GM21367 (cell line): Measurements from ENCODE around the gene PNMT.

Experiments used
- ATAC-seq: cut with Tn5 transposase; IDR thresholded peaks from one replicate; pipeline ENCODE4 v1.9.1; 2021; ENCODE audit not compliant: unreplicated experiment

PNMT gene

DNA sequence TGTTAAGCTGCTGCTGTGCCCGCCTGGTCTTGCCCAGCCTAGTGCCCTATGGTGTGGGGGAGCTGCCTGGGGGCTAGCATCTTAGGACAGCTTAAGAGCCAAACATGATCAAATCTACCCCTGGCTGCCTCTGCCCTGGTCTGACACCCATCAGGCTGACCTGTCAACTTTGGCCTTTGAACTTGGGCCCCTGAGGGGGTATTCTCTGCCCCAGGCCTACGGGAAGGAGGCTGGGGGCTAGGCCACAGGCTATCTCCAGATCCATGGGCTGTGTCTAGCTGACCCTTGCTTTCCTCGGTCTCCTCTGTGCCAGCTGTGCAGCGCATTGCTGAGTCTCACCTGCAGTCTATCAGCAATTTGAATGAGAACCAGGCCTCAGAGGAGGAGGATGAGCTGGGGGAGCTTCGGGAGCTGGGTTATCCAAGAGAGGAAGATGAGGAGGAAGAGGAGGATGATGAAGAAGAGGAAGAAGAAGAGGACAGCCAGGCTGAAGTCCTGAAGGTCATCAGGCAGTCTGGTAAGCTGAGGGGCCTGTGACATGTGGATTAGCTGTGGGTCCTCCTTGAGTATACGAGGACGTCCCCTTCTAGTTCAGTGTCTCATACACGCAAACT is 34.6 kb upstream of the PNMT start:
- ATAC-seq = no peak

DNA sequence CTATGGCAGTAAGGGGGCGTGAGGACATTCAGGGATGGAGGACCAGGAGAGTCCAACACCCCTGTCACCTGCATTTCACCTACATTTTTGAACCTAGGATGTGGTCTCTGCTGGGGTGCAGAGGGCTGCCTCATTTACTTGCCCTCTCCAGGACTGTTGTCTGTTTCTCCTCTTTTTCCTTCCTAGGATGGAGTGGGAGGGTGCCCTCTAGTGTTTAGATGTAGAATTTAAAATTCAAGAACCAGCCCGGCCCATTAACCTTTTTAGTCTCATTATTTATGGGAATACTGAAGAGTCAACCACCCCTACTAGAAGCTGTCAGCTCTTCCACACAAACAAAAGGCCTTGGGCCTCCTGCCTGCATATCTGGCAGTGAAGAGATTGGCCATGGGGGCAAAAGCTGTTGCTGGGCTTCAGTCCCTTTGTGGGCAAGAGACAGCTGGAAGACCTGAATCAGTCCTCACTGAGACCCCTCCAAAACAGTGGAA is 33.8 kb upstream of the PNMT start:
- no peak for ATAC-seq

DNA sequence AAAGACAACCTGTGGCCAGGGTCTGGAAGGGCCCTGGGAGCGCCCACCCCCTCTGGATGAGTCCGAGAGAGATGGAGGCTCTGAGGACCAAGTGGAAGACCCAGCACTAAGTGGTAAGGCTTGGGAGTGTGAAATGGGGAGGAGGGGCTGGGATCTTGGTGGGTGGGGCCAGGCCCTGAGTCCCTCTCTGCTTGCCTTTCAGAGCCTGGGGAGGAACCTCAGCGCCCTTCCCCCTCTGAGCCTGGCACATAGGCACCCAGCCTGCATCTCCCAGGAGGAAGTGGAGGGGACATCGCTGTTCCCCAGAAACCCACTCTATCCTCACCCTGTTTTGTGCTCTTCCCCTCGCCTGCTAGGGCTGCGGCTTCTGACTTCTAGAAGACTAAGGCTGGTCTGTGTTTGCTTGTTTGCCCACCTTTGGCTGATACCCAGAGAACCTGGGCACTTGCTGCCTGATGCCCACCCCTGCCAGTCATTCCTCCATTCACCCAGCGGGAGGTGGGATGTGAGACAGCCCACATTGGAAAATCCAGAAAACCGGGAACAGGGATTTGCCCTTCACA is 32.6 kb upstream of the PNMT start:
- no peak for ATAC-seq

DNA sequence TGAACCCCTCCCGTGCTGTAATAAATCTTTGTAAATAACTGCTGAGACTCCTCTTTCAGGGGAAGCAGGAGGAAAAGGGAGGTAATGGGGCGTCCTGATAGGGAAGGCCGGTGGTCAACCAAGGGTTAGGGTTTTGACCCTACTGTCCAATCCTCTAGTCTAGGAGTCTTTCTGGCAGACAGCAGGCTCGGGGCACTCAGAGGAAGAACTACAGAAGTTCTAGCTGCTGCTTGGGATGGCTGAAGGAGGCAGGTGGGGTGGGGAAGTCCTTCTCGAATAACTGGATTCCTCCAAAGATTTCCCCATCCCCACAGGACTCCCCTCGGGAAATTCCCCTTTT is 31.7 kb upstream of the PNMT start:
- ATAC-seq = no peak

GRCh38 chr17:39636927-39637736 is 31.1 kb upstream of the PNMT start, which contains the start of gene STARD3:
Gene STARD3, plus strand, starts transcription at chr17:39637144. Its CDS starts 16,388 bp downstream, at chr17:39653532.
- peak; percentile 74 for ATAC-seq

- ATAC-seq = no peak
These were observed 29.9 kb upstream of the PNMT start for GRCh38 chr17:39638317-39638716.

GRCh38 chr17:39639043-39639442 is 29.2 kb upstream of the PNMT start:
- no peak for ATAC-seq

GRCh38 chr17:39639566-39640458 is 28.4 kb upstream of the PNMT start:
- no peak for ATAC-seq

- ATAC-seq = no peak
These were observed 27.6 kb upstream of the PNMT start for GRCh38 chr17:39640591-39641031.

DNA sequence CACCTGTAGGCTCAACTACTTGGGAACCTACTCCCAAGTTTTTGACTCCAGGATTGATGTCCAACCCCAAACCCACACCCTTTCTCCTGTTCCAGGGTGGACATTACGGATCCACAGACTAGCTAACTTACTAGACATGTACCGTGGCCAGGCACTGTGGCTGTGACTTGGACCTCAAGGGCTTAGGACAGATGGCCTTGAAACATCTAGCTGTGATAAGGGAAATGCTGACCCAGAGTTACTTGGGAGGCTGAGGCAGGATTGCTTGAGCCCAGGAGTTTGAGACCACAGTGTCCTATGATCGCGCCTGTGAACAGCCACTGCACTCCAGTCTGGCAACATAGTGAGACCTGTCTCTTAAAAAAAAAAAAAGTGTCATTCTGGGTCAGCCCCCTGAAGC is 27.2 kb upstream of the PNMT start:
- no peak for ATAC-seq

GRCh38 chr17:39641883-39642282 is 26.4 kb upstream of the PNMT start:
- ATAC-seq = no peak

DNA sequence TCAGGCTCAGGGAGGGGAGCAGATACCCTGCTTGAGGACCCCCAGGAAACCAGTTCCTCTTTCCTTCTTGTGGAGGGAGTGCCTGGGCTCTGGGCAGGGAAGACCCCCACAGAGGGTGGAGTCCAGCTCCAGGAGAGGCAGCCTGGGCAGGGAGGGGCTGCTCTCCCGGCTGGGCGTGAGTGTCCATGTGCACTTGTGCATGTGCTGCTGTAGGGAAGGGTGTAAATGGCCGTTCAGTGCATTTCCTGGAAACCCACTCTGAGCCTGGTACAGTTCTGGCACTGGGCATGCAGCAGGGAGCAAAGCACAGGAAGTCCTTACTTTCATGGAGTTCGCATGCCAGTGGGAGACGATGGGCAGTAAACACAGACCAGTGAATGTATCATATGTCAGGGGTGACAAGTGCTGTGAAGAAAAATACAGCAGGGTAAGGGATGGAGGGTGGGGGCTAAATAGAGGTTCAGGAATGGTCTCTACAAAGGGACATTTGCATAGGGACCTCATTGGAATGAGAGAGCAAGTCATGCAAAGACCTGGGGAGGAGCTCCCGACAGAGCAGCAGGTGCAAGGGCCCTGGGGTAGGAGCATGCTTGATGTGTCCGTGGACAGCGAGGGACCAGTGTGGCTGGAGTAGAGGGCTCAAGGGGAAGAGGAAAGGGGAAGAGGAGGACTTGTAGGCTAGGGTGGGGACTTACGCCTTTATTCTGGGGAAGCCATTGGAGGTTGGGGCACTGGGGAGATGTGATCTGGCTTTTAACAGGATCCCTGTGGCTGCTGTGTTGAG is 25.8 kb upstream of the PNMT start:
- ATAC-seq = no peak

DNA sequence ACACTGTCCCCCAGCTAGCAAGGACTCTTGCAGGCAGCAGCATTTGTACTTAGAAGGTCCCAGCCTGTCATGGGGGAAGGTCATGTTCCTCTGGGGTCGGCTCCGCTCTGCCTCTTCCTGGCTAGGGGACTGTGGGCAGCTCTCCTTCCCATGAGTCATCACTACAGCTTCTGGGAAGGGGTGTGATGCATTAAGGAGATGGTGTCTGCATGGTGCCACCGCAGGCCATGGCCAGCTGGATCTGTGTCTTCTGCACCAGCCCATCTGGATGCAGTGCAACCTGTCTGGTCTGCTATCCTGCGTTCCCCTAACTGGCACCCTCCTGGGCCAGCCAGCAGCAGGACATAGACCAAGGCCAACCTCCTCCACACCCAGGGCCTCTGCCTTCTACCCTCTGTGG is 25.0 kb upstream of the PNMT start:
- ATAC-seq = no peak

- no peak for ATAC-seq
These were observed 21.0 kb upstream of the PNMT start for GRCh38 chr17:39647256-39647655.

- ATAC-seq = no peak
These were observed 19.5 kb upstream of the PNMT start for GRCh38 chr17:39648616-39649366.

- ATAC-seq = no peak
These were observed 18.1 kb upstream of the PNMT start for GRCh38 chr17:39650121-39650579.

GRCh38 chr17:39651923-39652586 is 16.2 kb upstream of the PNMT start:
- ATAC-seq = no peak

GRCh38 chr17:39652587-39653315 is 15.5 kb upstream of the PNMT start:
- no peak for ATAC-seq
